ENCODE measurements around the gene PAGE2.
A peak's percentile ranks its signal among the peaks of the same experiment; 100 is the strongest.
"Not testable (repeated sequence)": the region's sequence is repeated elsewhere in the genome, so short reads cannot be mapped to it uniquely, and the experiment has no call there.

Gene PAGE2, protein sequence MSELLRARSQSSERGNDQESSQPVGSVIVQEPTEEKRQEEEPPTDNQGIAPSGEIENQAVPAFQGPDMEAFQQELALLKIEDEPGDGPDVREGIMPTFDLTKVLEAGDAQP

DNA sequence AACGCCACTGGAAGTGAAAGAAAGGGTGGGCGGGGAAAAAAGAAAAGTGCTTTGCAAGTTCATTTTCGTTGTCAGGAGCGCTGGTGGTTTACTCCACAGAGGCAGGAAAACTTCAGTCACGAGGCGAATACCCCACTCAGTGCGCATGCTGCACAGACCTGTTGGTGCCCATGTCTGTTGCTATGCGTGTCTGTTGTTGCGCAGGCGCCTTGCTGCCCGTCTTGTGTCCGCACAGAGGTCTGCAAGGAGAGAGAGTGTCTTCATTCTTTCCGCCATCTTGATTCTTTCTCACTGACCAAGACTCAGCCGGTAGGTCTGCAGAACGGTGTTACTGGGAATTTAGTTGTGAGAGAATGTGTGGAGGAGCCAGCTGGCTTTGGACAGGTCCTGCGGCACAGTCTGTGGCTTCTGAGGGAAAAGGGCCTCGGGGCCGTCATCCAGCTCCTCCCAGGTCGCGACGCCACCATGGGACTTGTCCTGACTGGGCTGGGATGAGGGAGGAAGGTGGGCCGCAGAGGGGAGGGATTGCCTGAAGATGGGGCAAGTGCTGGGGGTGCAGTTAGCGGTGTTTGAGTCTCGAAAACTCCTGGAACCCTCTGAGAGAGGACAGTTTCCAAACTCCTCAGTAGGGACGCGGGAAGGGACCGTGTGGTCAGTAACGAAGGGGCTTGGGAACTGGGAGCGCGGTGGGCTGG, at the start of gene PAGE2:
Gene PAGE2, plus strand, starts transcription at position 224 of the 695 bp plus-strand sequence. CDS start 1,003 bp downstream, outside the sequence.
- H3K27me3 Mint-ChIP-seq: no peaks in the 10 kb centered on the region
- H3K9me3 Mint-ChIP-seq: no peaks in the 10 kb centered on the region
- no peak within 1 kb of the TSS for H3K4me3 Mint-ChIP-seq
- H3K36me3 Mint-ChIP-seq: no peaks in the 10 kb centered on the region
- no peak within 1 kb of the TSS for H3K27ac Mint-ChIP-seq
- H3K4me1 Mint-ChIP-seq: no peaks in the 10 kb centered on the region

DNA sequence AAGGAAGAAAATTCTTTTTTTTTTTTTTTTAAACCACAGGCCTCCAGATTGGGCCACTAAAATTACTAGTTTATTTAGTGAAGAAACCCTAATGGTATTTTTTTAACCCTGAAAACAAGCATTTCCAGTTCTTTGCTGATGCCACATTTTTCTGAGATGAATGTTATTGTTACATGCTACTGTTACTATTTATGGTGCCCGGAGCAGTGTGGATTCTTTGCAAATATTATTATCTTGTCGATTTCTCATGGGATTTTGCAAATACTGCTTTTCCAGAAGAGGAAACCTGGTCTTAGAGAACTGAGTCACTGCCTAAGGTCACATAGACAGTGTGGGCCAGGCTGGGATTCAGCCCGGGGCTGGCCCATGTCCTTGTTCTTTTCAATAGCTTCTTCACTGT, 49.3 kb upstream of the PAGE2 start:
- H3K9me3 Mint-ChIP-seq: no peaks in the 10 kb centered on the region
- no peak overlapping the region for H3K27ac Mint-ChIP-seq
- no peak overlapping the region for H3K4me3 Mint-ChIP-seq
- no peaks in the 10 kb centered on the region for H3K27me3 Mint-ChIP-seq
- no peaks in the 10 kb centered on the region for H3K4me1 Mint-ChIP-seq
- no peaks in the 10 kb centered on the region for H3K36me3 Mint-ChIP-seq

DNA sequence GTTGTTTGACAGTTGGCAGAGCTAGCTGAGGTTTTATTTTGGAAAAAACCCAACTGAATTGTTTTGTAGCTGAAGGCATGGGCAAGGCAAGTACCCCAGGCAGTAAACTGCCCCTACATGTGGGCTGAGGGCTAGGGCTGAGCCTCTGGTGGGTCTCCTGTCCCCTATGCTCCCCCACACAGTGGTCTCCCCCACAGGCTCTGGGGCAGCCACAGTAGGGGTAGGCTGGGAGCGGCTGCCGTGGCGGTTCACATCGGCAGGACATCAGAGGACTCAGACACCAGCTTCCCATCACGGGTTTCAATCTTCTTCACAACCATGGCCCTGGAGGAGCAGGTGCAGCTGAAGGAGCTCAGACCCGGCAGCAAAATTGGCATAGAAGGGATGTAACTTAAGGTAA, 47.3 kb upstream of the PAGE2 start:
- Mint-ChIP-seq H3K9me3 (no peaks in the 10 kb centered on the region), H3K36me3 (no peaks in the 10 kb centered on the region), H3K27me3 (no peaks in the 10 kb centered on the region), H3K4me3 (no peak overlapping the region), H3K27ac (no peak overlapping the region), H3K4me1 (no peaks in the 10 kb centered on the region)

DNA sequence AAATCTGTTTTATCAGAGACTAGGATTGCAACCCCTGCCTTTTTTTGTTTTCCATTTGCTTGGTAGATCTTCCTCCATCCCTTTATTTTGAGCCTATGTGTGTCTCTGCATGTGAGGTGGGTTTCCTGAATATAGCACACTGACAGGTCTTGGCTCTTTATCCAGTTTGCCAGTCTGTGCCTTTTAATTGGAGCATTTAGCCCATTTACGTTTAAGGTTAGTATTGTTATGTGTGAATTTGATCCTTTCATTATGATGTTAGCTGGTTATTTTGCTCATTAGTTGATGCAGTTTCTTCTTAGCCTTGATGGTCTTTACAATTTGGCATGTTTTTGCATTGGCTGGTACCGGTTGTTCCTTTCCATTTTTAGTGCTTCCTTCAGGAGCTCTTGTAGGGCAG, 38.2 kb upstream of the PAGE2 start:
- not testable (repeated sequence) for H3K4me1 Mint-ChIP-seq, H3K36me3 Mint-ChIP-seq, H3K4me3 Mint-ChIP-seq, H3K27me3 Mint-ChIP-seq, H3K9me3 Mint-ChIP-seq, H3K27ac Mint-ChIP-seq

DNA sequence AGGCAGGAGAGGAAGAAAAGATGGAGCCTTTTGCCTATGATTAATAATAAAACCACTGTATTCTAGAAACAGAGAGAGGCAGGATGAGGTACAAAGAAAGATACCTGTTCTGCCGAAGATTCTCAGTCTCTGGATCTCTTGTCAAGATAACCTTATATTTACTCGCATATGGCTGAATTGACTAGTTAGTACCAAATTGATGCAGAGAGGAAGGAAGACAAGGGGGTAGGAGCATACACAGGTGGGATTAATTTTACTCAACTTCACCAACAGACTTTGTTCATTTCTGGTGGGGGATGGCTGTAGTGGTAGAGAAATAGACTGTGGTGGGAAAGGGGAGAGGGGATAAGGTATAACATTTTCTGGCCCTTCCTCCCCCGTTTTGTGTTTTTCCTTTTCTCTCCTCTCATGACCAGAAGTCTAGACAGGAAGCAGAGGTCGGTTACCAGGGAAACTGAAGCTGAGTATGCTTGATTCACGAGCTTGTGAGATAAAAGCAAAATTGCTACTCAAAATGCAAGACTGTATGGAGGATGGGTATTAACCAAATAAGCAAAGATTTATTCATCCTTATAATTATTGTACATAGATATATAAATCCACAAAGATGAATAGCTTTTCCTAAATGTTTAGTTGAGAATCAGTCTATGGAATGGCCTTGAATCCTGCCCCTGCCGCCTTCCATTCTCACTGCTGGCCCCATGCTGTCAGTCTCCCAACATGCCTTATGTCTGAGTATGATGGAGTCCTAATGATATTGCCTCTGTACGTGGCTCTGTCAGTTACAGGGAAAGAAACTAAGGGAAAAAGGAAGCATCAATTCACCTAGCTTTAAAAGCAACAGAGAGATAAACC, 31.8 kb upstream of the PAGE2 start:
- peak overlapping the region; percentile 83 for H3K4me3 Mint-ChIP-seq
- no peaks in the 10 kb centered on the region for H3K9me3 Mint-ChIP-seq
- peaks cover 27% of the 10 kb centered on the region for H3K4me1 Mint-ChIP-seq
- no peaks in the 10 kb centered on the region for H3K36me3 Mint-ChIP-seq
- peak overlapping the region; percentile 88 for H3K27ac Mint-ChIP-seq
- H3K27me3 Mint-ChIP-seq: no peaks in the 10 kb centered on the region

DNA sequence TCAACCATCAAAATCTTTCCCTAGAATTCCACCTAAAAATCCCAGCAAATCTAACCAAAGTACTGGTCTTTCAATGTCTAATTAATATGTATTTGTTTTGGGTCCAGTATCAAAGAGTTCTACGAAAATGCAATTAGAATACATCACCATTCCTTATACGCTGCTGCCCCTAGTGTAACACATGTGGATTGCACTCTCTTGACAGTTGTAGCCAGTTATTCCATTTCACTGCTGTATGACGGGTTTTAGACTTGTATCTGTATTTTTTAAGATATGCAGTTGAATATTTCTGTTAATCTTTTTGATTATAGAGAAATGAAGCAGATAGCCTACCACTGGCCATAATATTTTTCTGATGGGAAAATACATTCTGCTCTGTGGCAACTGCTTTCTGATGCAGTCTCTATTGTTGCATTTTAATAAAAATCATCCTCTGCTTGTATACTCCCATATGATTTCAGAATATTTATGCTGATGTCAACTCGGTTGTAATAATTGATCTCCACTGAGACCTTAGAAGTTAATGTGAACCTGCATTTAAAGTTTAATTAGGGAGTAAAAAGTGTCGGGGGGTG, 31.1 kb upstream of the PAGE2 start:
- Mint-ChIP-seq H3K4me3 (peak overlapping the region; percentile 83), H3K4me1 (peaks cover 27% of the 10 kb centered on the region), H3K27ac (peak overlapping the region; percentile 79), H3K36me3 (no peaks in the 10 kb centered on the region), H3K27me3 (no peaks in the 10 kb centered on the region), H3K9me3 (no peaks in the 10 kb centered on the region)

DNA sequence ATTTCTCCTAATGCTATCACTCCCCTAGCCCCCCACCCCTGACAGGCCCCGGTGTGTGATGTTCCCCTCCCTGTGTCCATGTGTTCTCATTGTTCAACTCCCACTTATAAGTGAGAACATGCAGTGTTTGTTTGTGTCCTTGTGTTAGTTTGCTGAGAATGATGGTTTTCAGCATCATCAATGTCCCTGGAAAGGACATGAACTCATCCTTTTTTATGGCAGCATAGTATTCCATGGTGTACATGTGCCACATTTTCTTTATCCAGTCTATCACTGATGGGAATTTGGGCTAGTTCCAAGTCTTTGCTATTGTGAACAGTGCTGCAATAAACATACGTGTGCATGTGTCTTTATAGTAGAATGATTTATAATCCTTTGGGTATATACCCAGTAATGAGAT, 21.6 kb upstream of the PAGE2 start:
- not testable (repeated sequence) for H3K4me3 Mint-ChIP-seq, H3K36me3 Mint-ChIP-seq, H3K27me3 Mint-ChIP-seq, H3K27ac Mint-ChIP-seq, H3K4me1 Mint-ChIP-seq, H3K9me3 Mint-ChIP-seq

DNA sequence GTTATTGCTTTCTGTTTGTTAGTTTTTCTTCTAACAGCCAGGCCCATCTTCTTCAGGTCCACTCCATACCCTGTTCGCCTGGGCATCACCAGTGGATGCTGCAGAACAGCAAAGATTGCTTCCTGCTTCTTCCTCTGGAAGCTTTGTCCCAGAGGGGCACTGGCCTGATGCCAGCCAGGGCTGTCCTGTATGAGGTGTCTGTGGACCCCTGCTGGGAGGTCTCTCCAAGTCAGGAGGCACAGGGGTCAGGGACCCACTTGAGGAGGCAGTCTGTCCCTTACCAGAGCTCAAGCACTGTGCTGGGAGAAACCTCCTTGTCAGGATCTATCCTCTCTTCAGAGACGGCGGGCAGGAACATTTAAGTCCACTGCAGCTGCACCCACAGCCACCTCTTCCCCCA, 16.5 kb upstream of the PAGE2 start:
- peaks cover 2% of the 10 kb centered on the region for H3K36me3 Mint-ChIP-seq

DNA sequence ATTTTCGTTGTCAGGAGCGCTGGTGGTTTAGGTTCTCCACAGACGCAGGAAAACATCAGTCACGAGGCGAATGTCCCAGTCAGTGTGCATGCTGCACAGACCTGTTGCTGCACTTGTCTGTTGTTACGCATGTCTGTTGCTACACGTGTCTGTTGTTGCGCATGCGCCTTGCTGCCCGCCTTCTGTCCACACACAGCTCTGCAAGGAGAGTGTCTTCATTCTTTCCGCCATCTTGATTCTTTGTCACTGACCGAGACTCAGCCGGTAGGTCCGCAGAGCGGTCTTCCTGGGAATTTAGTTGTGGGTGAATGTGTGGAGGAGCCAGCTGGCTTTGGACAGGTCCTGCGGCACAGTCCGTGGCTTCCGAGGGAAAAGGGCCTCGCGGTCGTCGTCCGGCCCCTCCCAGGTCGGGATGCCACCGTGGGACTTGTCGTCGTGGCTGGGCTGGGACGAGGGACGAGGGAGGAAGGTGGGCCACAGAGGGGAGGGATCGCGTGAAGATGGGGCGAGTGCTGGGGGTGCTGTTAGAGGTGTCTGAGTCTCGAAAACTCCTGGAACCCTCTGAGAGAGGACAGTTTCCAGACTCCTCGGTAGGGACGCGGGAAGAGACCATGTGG, 13.9 kb upstream of the PAGE2 start, which contains the start of gene PAGE2B:
Gene PAGE2B, plus strand, starts transcription at position 180 of the 617 bp plus-strand sequence. CDS start 1,012 bp downstream, outside the sequence.
- Mint-ChIP-seq H3K4me1 (no peaks in the 10 kb centered on the region), H3K36me3 (peaks cover 2% of the 10 kb centered on the region), H3K4me3 (no peak within 1 kb of the TSS), H3K27ac (no peak within 1 kb of the TSS), H3K27me3 (peaks cover 2% of the 10 kb centered on the region), H3K9me3 (no peaks in the 10 kb centered on the region)

More for the DNA sequence above, 16.5 kb upstream of the PAGE2 start:
- Mint-ChIP-seq H3K4me1 (no peaks in the 10 kb centered on the region), H3K4me3 (no peak overlapping the region), H3K27ac (no peak overlapping the region), H3K27me3 (peaks cover 2% of the 10 kb centered on the region), H3K9me3 (no peaks in the 10 kb centered on the region)

DNA sequence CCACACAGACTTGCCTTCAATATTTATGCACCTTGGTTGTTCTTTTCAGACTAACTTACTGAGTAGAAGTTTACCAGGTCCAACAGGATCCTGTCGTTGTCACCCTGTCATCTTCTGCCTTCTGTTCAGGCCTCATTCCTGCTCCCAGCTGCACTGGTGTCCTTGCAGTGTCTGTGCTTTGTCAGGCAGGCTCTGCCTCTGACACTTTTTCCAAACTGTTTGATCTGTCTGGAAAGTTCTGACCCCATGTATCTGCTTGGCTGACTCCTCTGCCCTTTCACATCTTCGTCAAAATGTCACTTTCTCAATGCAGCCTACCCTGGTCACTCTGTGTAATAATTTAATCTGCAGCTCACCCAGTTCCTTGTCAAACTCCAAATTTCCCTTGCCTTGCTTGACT, 9.9 kb downstream of the PAGE2 start:
- Mint-ChIP-seq H3K4me1 (no peaks in the 10 kb centered on the region), H3K9me3 (no peaks in the 10 kb centered on the region), H3K27me3 (no peaks in the 10 kb centered on the region), H3K4me3 (no peak overlapping the region), H3K36me3 (no peaks in the 10 kb centered on the region), H3K27ac (no peak overlapping the region)

DNA sequence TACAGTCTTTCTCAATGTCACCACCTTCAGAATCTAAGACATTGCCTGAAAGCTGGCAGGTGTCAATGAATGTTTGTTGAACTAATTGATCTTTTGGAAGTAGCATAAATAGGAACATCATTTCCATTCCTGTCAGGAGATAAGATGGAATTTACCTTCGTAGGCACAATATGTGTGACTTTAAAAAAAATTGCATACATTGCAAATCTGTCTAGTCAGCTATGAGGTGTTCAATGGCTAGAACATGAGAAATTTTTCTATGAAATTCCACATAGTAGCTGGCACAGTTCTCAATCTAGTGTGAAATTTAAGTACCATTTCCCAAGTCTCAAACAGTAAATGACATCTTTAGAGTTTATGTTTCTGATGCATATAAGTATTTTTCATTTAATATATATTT, 10.3 kb downstream of the PAGE2 start:
- Mint-ChIP-seq H3K9me3 (no peaks in the 10 kb centered on the region), H3K36me3 (no peaks in the 10 kb centered on the region), H3K27me3 (no peaks in the 10 kb centered on the region), H3K4me1 (no peaks in the 10 kb centered on the region), H3K4me3 (no peak overlapping the region), H3K27ac (no peak overlapping the region)

DNA sequence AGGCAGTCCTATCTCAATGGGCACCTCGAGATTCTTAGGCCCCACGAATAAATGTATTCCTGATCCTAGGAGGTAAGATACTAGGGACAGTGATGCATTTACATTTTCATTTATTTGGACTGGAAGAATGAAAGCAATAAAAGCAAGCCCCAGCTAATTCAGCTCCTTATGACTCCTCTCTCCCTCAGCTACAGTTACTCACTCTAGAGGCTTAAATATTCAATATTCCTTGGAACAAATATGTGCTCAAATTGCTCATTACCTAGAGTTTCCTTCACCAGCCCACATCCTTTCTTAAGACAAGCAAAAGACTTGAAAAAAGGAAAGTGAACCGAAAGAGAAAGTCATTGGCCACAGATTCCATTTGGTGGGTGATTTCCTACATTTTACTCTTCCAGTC, 13.9 kb downstream of the PAGE2 start:
- H3K27me3 Mint-ChIP-seq: no peaks in the 10 kb centered on the region
- H3K9me3 Mint-ChIP-seq: no peaks in the 10 kb centered on the region
- no peak overlapping the region for H3K4me3 Mint-ChIP-seq
- H3K36me3 Mint-ChIP-seq: no peaks in the 10 kb centered on the region
- no peak overlapping the region for H3K27ac Mint-ChIP-seq
- no peaks in the 10 kb centered on the region for H3K4me1 Mint-ChIP-seq

DNA sequence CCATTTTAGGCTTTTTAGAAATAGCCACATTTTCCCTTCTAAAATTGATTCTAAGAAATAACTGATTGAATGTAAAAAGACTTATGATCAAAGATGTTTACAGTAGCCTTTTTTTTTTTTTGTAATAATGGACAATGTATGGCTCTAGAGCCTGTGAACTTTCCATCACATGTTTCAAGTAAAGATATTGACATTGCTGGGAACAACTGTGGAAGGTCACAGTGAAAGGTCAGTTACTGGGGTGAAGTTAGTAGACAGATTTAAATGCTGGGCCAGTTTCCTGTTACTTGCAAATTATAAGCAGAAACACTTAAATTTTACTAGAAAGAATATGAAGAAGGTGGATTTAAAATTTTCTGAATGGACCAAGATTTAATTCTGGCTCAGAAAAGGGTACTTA, 18.4 kb downstream of the PAGE2 start:
- Mint-ChIP-seq H3K4me1 (no peaks in the 10 kb centered on the region), H3K4me3 (no peak overlapping the region), H3K27me3 (no peaks in the 10 kb centered on the region), H3K9me3 (no peaks in the 10 kb centered on the region), H3K36me3 (no peaks in the 10 kb centered on the region), H3K27ac (no peak overlapping the region)

DNA sequence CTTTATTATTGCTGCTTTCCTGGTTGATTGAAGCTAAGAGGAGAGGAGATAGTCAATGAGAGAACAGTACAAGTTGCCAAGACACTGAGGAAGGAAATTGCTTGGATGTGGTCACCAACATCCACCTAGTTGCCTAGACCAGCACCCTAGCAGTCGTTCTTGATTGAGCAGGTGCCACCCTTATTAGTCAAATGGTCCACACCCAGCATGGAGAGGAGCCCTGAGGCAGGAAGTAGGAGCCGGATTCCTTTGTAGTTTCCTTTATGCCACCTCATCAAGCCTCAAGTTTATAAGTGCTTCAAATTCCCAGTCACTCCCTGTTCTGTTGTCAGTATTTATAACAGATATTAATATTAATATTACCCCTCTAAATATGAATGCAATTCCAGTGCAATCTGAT, 19.1 kb downstream of the PAGE2 start:
- H3K4me3 Mint-ChIP-seq: no peak overlapping the region
- no peak overlapping the region for H3K27ac Mint-ChIP-seq
- no peaks in the 10 kb centered on the region for H3K36me3 Mint-ChIP-seq
- H3K27me3 Mint-ChIP-seq: no peaks in the 10 kb centered on the region
- H3K4me1 Mint-ChIP-seq: no peaks in the 10 kb centered on the region
- H3K9me3 Mint-ChIP-seq: no peaks in the 10 kb centered on the region

DNA sequence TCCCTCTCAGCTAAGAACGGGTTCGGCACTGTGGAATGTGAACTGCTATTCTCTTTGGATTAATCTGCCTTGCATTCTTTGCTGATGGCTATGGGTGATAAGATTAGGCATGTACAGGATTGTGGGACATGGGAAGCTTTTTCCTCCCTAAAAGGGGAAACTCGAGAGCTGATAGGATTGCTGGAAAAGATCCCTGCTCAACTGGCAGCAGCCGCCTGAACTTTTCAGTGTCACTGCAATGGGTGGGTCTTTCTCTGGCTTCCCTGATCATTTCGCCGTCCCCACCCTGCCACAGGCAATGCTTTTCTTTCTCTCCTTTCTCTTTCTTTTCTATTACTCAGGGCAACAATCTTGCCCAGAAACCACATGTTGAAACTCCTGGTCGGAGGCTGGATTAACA, 20.5 kb downstream of the PAGE2 start:
- H3K9me3 Mint-ChIP-seq: no peaks in the 10 kb centered on the region
- no peaks in the 10 kb centered on the region for H3K36me3 Mint-ChIP-seq
- H3K4me3 Mint-ChIP-seq: no peak overlapping the region
- H3K4me1 Mint-ChIP-seq: no peaks in the 10 kb centered on the region
- no peak overlapping the region for H3K27ac Mint-ChIP-seq
- H3K27me3 Mint-ChIP-seq: no peaks in the 10 kb centered on the region

Data from activated naive CD4-positive, alpha-beta T cell treated with anti-CD3 and anti-CD28 coated beads, Interleukin-2, amount 50 U/mL, for 24 hours (primary cell).